ELF-1 (cell line): ENCODE data around the gene EML2.
"Not testable (repeated sequence)": the region's sequence is repeated elsewhere in the genome, so short reads cannot be mapped to it uniquely, and the experiment has no call there.

Source experiments
- DNase-seq: peaks from one replicate; pipeline ENCODE4 v3.0.0-alpha.2; 2016; ENCODE audit warnings: low read depth, low spot score

EML2 gene

DNA sequence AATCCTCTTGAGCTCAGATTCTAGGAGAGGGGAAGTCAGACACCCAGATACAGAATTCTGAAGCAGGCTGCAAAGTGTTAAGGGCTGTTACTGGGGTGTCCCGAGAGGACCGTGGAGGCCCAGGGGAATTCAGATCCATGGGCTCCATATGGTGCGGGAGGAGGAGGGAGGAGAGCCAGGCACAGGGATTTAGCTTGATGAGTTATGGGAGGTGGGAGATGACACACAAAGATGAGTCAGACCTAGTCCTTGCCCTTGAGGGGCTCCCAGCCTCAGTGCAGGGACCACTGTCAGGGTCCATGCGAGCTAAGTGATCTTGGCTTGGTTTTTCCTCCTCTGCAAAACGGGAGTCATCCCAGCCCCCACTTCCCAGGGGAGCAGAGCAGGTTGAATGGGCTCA lies 14.4 kb upstream of the EML2 start:
- no peak for DNase-seq

DNA sequence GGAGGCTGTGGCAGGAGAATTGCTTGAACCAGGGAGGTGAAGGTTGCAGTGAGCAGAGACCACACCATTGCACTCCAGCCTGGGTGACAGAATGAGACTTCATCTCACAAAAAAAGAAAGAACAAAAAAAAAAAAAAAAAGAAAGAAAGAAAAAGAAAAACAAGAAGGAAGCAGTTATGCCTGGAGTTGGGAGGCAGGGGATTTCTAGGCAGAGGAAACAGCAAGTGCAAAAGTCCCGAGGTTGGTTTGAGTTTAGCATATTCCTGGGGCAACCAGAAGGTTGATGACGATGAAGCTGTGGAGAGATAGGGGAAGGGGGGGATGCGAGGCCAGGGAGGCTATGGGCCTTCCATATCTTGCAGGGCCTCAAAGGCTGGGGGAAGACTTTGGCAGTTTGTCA lies 11.5 kb upstream of the EML2 start:
- DNase-seq: no peak

DNA sequence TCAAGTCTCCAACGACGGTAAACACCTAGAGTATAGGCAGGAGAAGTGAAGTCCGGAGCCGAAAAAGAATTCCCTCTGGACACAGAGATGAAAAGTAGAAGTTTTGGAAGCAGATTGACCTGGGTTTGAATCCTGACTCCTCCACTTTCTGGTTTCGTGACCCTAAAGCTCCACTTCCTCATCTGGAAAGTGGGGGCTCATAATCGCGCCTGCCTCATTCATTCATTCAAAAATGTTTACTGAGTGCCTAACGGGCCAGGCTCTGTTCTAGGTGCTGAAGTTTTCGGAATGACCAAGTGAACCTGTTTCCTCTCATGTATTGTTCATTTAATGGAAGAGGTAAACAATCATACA lies 7.1 kb upstream of the EML2 start:
- no peak for DNase-seq

DNA sequence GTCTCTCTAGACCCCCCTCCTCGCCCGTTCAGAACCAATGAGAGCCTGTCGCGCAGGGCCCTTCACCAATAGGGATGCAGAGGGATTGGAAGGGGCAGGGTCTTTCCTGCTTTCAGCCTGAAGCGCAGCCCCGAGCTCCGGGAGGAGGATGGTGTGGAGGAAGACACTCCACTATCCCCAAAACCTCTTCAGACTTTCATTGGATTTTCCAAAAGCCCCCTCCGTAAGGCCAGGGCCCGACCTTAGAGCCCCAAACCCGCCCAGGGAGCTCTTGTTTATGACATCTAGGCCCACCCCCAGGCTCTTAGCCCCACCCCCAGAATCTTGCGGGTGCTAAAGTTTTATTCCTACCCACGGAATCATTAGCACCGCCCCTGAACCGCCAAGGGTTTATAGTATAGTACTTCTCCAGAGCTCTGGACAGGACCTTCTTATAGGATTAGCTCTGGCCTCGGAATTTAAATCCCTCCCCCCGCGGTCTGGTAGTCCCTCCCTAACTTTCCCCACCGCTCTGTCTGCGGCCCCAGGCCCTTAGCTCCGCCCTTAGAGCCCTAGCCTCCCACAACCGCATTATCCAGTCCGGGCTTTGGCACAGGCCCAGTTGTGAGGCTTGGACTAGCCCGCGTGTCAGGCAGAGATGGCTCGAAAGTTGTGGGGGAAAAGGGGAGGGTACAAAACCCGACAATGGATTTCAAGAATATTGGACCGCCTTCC lies 6.6 kb upstream of the EML2 start:
- DNase-seq: peak; percentile 88

DNA sequence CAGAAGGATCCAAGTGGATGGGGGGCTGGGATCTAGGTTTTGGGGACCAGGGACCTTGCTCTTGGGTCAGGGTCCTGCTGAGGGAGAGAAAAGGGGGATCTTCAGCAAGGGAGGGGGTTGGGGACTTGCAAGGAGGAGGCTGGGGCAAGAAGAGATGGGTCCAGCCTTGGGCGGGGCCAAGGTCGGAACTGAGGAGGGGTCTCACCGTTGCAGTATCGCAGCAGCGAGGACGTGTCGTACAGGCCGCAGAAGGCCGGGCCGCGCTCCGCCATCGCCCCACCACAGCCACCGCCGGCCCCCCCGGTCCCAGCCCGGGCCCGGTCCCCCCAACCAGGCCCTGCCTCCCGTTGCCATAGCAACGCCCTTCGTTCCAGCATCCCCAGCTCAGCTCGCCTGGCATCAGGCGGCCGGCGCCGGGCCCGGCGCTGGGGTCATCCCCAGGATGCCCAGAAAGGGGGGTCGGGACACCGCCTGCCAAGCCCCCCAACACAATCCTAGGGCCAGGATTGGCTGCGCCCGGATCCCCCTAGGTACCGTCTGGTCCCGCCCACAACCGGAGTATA lies 6.0 kb upstream of the EML2 start:
- no peak for DNase-seq

DNA sequence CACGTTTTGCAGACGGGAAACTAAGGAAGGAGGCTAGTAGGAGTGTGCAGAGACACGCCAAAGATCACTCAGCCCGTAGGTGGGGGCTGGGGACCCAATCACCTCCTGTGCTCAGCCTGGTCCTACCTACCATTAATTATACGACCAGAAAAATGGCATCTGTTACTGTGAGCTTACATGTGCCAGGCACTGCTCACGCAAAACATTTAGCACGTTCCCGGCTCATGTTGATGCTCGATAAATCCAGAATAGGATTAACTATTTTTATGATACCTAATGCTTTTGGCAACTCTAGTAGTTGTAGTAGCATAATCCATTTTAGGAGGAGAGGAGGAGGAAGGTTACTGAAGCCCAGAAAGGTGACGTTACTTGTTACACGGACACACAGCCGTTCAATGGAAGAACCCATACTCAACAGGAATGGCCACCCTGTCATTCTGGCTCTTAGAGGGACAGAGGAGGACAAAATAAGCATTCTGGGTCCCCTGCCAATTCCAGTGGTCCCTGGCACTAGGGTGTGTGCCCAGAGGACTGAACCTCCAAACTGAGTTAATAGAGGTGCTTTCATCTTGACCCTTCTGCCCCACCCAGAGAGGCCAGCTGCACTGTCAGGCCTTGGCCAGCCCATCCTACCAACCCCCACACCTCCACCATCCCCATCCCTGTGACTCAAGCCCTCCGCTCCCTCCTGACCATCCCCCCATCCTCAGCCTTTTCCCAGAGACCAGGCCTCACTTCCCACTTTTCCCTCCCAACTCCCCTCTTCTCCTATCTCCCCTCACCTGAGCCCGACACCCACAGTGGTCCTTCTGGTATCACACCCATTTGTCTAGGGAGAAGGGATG lies 5.0 kb upstream of the EML2 start:
- no peak for DNase-seq

DNA sequence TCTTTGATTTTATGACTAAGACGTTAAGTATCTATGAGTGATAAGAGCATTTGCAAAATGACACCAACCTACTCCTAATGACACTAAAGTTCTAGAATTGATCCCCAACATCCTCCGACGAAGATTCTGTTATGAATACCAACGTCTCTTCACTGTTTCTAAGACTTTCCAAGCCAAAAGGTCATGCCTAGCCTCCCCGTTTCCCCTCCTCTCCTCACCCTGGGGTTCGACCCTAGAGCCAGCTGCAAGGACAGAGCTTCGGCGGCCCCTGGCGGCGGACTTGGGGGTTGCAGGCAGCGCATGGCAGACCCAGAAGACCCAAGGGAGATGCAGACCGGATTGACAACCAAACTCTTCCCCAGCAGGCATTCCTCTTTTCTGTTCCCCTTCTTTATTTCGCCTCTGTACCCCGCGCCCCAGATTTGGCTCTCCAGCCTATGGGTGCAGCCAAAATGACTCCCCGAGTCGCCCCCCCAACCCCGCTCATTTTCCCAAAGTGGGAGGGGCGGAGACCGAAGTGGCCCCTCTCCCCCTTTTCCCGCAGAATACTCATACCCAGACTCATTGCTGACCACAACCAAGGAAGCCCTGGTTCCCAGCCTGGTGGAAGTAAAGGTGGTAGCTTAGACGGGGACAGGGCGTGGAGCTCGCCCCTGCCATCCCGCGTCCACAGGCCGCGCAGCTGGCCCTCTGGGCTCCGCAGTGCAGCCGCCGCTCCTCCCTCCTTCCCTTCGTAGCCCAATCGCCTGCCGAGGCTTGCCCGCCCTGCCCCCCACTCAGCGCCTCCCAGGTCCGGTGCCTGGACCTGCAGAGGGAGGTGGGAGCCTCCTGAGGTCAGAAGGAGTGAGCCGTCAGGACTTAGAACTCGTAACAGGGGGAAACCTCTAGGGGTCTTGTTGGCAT lies 4.1 kb upstream of the EML2 start:
- peak; percentile 96 for DNase-seq

DNA sequence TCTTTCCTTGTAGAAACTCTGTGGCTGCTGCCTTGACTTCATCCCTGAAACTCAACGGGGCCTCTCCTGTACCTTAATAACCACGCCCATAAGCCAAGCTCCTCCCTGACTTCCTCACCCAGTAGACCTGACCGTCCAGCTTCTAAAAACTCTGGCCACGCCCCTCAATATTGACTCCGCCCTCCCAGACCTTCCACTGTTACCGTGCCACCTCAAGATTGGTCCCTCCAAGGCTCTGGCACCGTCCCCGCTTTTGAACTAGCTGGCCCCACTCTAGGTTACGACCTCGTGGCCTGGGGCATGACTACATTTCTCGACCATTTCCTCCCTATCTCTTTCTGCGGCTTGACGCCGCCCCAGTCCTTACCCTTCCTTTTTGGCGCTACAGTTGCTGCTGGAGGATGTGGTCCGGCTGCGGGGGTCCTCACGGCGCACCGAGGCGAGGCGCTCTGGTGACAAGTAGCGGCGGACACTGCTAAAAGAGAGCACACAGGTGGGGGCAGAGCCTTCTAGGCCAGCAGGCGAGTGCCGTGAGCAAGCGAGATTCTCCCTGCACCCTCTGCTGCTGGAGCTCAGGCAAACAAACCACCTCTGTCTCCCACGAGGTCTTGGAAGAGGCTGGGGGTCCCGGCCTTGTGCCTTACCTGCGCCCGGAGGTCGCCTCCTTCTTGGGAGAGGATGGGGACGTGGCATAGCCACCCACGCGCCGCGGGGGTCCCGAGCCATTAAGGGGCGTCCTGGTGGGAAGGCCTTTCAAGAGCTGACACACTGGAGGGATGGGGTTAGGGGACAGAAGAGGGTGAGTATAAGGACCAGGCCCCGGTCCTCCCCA lies 2.3 kb upstream of the EML2 start:
- peak; percentile 98 for DNase-seq

DNA sequence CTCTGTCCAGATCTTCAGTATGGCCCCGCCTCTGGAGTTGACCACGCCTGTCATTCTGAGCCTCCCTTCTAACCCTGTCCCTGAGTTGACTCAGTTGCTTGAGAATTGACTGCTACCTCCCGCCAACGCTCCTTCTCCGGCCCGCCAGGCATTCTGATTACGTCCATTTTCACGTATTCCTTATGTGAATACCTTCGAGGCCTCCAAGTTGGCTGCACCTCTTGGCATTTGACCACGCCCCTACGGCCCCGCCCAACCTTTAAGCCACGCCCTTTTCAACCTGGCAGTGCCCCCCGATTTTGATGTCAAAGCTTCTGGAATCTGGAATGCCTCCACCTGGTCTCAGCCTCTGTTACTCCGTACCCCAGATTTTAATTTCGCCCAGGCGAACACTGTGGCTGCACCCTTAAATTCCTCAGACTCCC lies 1.7 kb upstream of the EML2 start:
- DNase-seq: peak; percentile 89

DNA sequence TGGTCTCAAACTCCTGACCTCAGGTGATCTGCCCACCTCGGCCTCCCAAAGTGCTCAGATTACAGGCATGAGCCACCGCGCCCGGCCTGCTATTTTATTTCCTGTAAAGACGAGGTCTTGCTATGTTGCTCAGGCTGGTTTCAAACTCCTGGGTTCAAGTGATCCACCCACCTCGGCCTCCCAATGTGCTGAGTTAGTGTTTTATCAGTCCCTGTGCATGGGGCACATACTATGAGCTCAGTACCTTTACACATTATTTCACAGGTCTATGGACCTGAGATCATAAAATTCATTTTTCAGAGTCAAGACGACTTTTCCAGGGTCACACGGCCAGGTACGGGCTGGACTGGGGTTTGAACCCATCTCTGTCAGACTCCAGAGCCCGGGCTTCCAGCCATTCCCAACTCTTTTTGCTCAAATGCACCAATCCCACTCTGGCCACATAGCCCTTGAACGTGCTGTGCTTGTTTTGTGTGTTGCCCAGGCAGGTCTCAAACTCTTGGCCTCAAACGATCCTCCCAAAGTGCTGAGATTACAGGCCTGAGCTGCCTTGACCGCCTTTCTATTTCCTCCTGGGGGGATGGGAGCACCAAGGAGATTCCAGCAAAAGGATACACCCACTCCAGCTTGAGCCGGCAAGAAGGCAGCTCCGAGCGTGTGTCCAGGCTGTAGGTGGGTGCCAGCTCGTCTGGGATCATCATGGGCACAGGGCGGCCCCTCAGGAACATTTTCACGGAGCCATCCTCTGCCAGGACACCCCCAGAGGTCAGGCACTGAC lies 1.1 kb downstream of the EML2 start:
- peak; percentile 72 for DNase-seq

DNA sequence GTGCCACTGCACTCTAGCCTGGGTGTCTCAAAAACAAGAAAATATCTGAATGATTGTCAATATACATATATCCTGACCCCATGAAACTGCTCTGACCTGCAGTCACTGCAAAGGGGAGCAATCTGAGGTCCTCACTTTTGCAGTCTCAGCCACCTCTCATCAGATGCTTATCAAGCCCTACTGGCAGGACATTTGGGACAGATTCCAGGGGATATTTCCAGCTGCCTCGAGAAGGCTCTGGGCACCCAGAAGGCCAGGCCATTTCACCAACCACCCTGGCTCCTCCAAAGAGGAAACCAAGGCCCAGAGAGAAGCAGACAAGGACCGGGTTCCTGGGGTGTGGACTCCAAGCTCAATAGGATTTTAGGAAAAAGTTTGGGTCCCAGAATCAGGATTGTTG lies 2.3 kb downstream of the EML2 start:
- no peak for DNase-seq

DNA sequence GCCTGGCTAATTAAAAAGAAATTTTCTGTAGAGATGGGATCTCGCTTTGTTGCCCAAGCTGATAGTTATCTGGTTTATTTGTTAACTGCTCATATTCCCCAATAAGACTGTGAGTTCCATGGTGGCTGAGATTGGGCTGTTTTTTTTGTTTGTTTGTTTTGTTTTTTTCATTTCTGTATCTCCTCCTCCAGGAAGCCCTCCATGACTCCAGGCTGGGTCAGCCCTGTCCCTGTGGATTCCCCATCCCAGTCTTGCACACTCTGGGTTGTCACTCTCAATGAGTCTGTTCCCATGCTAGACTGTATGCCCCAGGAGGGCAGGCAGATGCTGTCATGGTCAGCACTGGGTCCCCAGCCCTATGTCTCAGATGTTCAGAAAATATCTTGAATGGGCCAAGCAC lies 2.9 kb downstream of the EML2 start:
- no peak for DNase-seq

DNA sequence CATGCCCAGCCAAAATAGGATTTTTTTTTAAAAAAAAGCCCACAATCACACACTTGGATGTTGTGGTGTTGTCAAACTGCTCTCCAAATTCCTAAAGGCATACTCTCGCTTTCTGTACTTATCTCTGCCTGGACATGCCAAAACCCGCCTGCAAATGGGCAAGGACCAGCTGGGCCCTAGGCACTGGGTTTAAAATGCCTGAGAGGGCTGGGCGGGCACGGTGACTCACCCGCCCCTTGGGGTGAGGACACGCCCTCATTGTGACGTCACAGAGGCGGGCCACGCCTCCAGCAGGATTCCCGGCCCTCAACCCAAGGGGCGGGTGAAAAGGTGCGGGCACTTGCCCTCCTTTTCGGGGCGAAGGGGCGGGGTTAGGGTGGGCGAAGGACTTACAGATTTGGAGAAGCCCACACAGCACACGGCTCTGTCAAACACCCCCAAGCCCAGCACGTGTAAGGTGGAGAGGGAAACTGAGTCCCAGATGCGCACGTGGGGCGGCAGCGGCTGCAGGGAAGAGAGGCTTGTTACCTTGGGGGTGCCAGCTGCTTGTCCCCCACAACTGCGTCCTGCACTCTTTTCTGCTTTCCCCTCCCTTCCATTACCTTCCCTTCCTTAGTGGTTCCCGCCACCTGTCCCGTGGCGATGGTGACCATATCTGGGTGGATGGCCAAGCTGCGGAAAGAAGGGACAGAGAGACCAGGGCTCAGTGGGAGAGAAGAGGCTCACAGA lies 6.6 kb downstream of the EML2 start:
- peak; percentile 95 for DNase-seq

DNA sequence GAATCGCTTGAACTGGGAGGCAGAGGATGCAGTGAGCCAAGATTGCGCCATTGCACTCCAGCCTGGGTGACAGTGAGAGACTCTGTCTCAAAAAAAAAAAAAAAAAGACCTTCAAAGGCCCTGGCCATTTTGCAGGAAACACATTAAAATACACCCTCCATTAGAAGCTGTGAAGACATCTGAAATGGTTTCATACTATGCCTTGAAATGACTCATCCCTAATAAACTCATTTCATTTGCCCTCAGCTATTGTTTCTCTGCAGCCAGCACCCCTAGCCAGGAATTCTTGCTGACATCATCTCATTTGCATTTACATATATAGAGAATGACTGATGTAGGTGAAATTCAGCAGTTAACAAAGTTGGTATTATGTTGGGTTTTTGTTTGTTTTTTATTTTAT lies 8.7 kb downstream of the EML2 start:
- no peak for DNase-seq

DNA sequence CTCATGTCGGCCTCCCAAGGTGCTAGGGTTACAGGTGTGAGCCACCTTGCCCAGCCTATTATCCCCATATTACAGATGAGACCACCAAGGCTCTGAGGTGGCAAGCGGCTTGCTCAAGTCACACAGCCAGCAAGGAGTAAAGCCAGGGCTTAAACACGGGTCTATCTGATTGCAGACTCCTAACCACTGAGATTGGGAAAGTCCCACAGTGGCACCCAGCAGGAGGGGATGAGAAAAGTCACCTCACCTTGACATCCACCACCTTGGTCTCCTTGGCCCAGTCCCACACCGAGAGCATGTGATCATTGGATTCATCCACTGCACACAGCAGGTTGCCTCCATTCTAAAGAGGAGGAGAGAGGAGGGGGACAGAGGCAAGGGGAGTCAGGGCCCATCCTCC lies 9.5 kb downstream of the EML2 start:
- DNase-seq: no peak

DNA sequence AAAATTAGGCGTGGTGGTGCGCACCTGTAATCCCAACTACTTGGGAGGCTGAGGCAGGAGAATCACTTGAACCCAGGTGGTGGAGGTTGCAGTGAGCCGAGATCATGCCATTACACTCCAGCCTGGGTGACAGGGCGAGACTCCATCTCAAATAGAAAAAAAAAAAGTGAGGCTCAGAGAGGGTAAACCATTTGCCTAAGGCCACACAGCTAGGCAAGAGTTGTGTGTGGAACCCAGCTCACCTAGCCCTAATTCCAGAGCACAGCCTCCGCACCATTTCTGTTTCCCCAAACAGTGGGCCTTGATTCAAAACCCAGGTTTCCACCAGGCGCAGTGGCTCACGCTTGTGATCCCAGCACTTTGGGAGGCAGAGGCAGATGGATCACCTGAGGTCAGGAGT lies 11.0 kb downstream of the EML2 start:
- not testable (repeated sequence) for DNase-seq

DNA sequence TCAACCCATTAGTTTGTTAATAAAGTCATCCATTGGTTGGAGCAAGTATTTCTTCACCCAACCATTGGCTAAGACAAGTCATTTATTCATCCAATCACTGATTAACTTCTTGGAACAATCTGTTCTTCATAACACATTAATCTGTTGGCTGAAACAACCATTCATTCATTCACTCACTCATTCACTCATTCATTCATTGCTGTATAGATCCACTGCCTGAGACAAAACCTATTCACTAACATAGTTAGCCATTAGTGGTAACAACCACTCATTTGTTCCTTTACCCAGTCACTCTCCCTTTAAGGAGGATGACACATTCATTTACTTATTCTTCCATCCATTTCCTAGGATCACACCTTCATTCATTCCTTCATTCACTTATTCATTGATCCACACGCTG lies 15.2 kb downstream of the EML2 start:
- no peak for DNase-seq

DNA sequence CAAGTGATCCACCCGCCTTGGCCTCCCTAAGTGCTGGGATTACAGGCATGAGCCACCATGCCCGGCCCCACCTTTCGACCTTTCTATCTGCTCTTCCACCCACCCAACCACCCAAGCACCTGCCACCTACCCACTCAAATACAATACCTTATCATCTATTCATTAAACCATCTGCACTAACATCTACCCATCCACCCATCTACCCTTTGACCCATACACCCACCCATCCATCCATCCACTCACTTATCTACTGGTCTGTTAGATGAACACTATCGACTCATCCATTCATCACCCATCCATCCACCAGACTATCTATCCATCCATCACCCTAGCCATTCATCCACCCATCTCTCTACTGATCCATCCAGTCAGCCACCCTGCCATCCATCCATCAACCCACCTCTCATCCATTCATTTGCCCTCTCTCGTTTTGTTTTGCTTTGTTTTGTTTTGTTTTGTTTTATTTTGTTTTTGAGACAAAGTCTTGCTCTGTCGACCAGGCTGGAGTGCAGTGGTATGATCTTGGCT lies 17.2 kb downstream of the EML2 start:
- DNase-seq: no peak

DNA sequence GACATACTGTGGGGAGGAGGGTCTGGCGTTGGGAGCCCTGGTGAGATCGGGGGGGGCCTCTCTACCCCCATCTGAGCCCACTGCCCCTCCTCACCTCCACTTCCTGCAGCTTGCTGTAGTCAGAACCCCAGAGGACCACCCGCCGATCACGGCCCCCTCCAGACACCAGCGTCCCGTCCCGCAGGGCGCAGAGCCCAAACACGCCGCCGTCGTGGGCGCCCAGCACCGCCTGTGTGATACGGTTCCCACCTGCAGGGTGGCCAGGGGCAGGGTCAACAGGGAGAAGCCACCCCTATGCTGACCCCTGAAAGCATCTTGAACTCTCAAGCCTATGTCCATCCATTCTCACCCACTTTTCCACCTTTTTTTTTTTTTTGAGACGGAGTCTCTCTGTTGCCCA lies 17.8 kb downstream of the EML2 start:
- DNase-seq: no peak

DNA sequence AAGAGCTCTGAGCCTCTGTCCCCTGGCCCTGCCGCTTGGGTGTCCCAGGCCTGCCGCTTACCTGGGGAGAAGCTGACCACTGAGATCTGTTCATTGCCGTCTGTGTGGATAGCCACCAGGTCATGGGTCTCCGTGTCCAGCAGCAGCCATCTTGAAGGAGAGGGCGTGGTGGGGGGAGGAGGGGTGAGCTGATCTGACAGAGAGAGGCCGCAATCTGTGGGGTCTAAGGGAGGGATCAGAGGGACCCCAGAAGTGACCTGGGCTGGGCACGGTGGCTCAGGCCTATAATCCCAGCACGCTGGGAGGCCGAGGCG lies 22.5 kb downstream of the EML2 start:
- no peak for DNase-seq
